K562 (cell line): Measurements from ENCODE around the gene HOXB8. TPM values are rescaled to one million over a fixed set of nuclear protein-coding genes. Genes with fewer than 3 reads are reported as not detected.
A peak's percentile ranks its signal among the peaks of the same experiment; 100 is the strongest.

Experiments used
- AFF1 ChIP-seq, 2 experiments: fragments of 450-650 bp; IDR thresholded peaks; 2 replicates each; pipeline ENCODE4 v1.6.1; 2018; ENCODE audit warnings: mild to moderate bottlenecking in 2 of 2, low read depth in 1 of 2; ENCODE audit not compliant: partially characterized antibody in 2 of 2
- C11orf30 ChIP-seq: fragments of 450-650 bp; IDR thresholded peaks from 2 replicates; pipeline ENCODE4 v1.6.1; 2016; ENCODE audit warnings: low read depth, mild to moderate bottlenecking
- JUND ChIP-seq, 2 experiments: IDR thresholded peaks; 2 replicates in 1 of 2; 3 replicates in 1 of 2; pipeline ENCODE4 v1.6.1; 2011; ENCODE audit warnings: borderline replicate concordance in 2 of 2, low read depth in 2 of 2, low read length in 2 of 2, improper control_type of control experiment in 1 of 2, missing biosample characterization in 1 of 2, missing genetic modification characterization in 1 of 2, missing genetic modification reagents in 1 of 2
- KAT7 ChIP-seq: sonication (generic); formaldehyde crosslinking; IDR thresholded peaks from 2 replicates; pipeline ENCODE4 v1.8.0; 2022; ENCODE audit warnings: missing genetic modification reagents, mild to moderate bottlenecking, borderline replicate concordance
- NRF1 ChIP-seq, 2 experiments: fragments of 450-650 bp; IDR thresholded peaks in 1 of 2; conservative IDR thresholded peaks in 1 of 2; 2 replicates each; pipeline ENCODE4 v1.6.1; 2014; ENCODE audit warnings: mild to moderate bottlenecking in 2 of 2
- RBBP5 ChIP-seq: fragments of 200-600 bp; sonication (generic); IDR thresholded peaks from 2 replicates; pipeline ENCODE4 v1.6.1; 2012; ENCODE audit warnings: borderline replicate concordance, mild to moderate bottlenecking, low read length, control low read depth, inconsistent platforms; ENCODE audit not compliant: insufficient read depth, poor library complexity, severe bottlenecking
- SP1 ChIP-seq: sonication (generic); formaldehyde crosslinking; IDR thresholded peaks from 2 replicates; pipeline ENCODE4 v1.8.1; 2022; ENCODE audit warnings: mild to moderate bottlenecking, missing genetic modification reagents
- SRSF9 ChIP-seq: fragments of 200-400 bp; formaldehyde crosslinking; IDR thresholded peaks from 2 replicates; pipeline ENCODE4 v1.6.1; 2017; ENCODE audit warnings: low read depth, low read length, borderline replicate concordance
- UBTF ChIP-seq, 2 experiments: IDR thresholded peaks; 2 replicates each; pipeline ENCODE4 v1.6.1; 2012; ENCODE audit warnings: improper control_type of control experiment in 2 of 2, low read depth in 2 of 2, low read length in 2 of 2, borderline replicate concordance in 1 of 2
- VEZF1 ChIP-seq: fragments of 200-800 bp; sonication (Bioruptor generic); IDR thresholded peaks from 2 replicates; pipeline ENCODE4 v1.6.1; 2017; ENCODE audit warnings: missing genetic modification characterization, missing compliant biosample characterization
- ZNF592 ChIP-seq: fragments of 450-650 bp; IDR thresholded peaks from 2 replicates; pipeline ENCODE4 v1.6.1; 2017; ENCODE audit warnings: antibody characterized with exemption, mild to moderate bottlenecking
- polyA plus RNA-seq, 8 experiments: library from polyadenylated mRNA; depleted of rRNA in 4 of 8; stranded (reverse) in 5 of 8; unstranded in 3 of 8; fragments of >200 nt; fragmentation: Nextera tagmentation in 2 of 8; fragmentation: Illumina TruSeq in 1 of 8; extraction: Ambion mirVana in 2 of 8; extraction: Trizol in 1 of 8; gene quantifications; 2 replicates each; pipeline versions ENCODE4 v1.2.1 to v1.2.3, GENCODE V29; 2011 to 2014; ENCODE audit warnings: inconsistent platforms in 1 of 8, missing spikeins in 1 of 8
- total RNA-seq, 7 experiments: library from RNA; depleted of rRNA in 6 of 7; stranded (reverse); fragments of >200 nt in 6 of 7; fragmentation: Illumina TruSeq in 2 of 7; extraction: Trizol in 2 of 7; gene quantifications; 2 replicates each; pipeline versions ENCODE4 v1.2.1 to v1.2.3, GENCODE V29; 2011 to 2021; ENCODE audit warnings: low replicate concordance in 1 of 7

HOXB8 gene
- total and polyA plus RNA-seq, 9 of the 15 experiments (the other 6 are each of a cell fraction or from before 2014, with no cell fraction given) = 0.52 to 23.8 (median 3.6) TPM

GRCh38 chr17:48636177-48637018, 21.3 kb upstream of the HOXB8 start (continued):
- TF ChIP-seq UBTF (IDR thresholded peaks at IDR 0.05; ENCODE audit: borderline replicate concordance in 1 of 2, low read depth in 2 of 2, low read length in 2 of 2) (peak; percentile 83 to 84; a peak in 3 of 4 replicates), SRSF9 (no peak), AFF1 (IDR thresholded peaks at IDR 0.05; ENCODE audit: low read depth in 1 of 2, partially characterized antibody in 2 of 2) (peak in 1 of 2 experiments; percentile 11), JUND (IDR thresholded peaks at IDR 0.05; ENCODE audit: borderline replicate concordance, low read depth, low read length) (peak; percentile 64), JUND (tag; IDR thresholded peaks at IDR 0.05; ENCODE audit: borderline replicate concordance, low read depth, low read length) (peak; percentile 26; the same call in 1 of the 3 replicates), RBBP5 (peak; percentile 75), SP1 (CRISPR knock-in tag) (0 out of 2 replicates have a peak, but pooled peaks have one; percentile 22), ZNF592 (peak; percentile 72), KAT7 (CRISPR knock-in tag) (0 out of 2 replicates have a peak, but pooled peaks have one; percentile 66), C11orf30 (no peak), NRF1 (conservative IDR thresholded peaks at IDR 0.05 in 1 of 2, IDR thresholded peaks at IDR 0.05 in 1 of 2) (peak; percentile 23 to 47; a peak in 1 of 4 replicates), VEZF1 (CRISPR knock-in tag) (peak; percentile 70)
